CD4-positive, alpha-beta T cell treated with Interleukin-17A for 4 hours (primary cell): ENCODE data around the gene CEP112.

Experiments used
- DNase-seq: peaks from one replicate; pipeline ENCODE4 v3.0.0-alpha.2; 2020; ENCODE audit warnings: mixed read lengths

CEP112 gene

DNA sequence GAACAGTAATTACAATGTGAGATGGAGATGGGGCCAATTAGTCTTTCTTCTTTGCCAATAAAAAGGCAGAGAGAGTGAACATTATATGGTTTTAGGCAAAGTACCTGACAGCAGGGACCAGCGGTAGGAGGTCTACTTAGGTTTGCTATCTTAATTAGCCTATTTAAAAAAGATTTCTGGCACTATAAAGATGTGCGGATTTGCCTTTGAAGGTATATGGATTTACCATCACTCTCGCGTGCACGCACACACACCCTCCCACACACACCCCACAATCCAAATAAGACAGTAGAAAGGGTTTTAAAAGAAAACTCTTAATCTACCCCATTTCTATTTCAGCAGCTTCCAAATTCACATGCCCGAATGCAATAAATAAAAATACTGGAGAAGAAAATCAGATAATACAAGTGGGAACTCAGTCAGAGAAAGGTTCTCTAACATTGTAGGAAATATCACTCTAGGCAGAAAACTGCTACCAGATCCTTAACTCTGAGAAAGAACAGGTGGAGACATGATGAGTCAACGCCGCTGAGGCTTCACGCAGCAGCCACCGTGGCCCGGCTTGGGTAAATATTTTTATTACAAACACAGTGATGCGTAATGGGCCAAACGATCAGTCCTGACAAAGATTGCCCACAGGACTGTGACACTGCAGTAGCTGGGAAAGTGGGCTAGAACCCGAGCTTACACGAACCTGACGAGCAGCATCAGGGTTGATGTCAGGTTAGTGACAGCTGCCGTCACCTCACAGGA is 563.9 kb downstream of the CEP112 start:
- DNase-seq, result no peak

DNA sequence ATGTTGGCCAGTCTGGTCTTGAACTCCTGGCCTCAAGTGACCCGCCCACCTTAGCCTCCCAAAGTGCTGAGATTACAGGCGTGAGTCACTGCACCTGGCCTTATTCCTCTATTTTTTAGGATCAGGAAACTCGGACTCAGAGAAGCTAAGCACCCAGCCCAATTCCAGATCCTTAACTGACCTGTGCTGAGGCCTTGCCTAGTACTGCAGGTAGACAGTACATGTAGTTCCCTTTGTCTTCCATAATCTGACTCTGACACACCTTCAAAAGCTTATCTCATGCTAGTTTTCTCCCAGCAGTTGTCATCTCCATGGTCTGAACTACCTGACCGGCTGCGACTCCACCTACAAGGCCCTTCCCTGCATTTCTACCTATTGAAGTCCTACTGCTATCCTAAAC is 564.8 kb downstream of the CEP112 start:
- no peak for DNase-seq

DNA sequence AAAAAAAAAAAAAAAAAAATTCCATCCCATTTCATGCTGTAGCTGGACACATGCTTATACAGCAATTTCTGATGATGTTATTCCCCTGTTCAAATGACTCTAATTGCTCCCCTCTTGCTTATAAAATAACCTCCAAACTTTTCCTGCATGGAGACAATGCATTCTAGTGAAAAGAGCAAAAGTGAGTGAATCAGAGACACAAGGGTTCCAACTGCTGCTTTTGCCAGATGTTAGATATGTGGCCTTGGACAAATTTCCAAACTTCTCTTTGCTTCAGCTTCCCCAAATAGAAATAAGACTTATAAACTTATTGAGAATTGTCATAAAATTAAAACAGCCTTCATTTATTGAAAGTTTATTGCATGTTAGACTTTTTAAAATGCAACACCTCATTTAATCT is 565.5 kb downstream of the CEP112 start:
- no peak for DNase-seq

DNA sequence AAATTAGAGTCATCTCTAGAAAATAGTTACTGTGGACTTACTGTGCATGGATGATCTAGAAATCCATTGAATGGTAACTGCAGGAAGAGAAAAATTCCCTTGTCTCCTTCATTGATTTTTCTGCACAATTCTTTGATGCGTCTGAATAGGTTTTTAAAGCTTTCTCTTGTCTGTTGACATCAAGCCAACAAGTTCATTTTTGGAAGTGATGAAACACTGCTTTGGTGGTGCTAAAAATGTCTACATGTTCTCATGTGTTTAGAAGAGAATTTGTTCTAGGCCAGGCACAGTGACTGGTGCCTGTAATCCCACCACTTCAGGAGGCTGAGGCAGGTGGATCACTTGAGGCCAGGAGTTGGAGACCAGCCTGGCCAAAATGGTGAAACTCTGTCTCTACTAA is 573.4 kb downstream of the CEP112 start:
- no peak for DNase-seq

DNA sequence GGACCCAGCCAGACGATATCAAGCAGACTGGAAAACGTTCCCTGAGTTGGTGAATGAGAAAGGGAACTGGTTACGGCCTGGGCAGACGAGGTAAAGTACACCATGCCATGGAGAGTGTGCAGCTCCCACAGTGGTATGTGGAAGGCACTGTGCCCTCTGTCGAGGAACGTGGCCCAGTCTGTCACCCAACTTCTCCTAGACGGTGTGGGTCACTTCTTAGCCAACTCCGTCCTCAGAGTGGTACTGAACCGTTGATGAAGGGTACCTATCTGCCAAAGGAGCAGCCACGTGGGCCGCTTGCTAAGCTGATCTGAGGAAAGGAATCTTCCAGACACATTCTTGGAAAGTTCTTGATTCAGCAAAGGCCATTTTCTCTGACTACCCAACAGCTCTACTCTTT is 574.4 kb downstream of the CEP112 start:
- DNase-seq, result no peak

DNA sequence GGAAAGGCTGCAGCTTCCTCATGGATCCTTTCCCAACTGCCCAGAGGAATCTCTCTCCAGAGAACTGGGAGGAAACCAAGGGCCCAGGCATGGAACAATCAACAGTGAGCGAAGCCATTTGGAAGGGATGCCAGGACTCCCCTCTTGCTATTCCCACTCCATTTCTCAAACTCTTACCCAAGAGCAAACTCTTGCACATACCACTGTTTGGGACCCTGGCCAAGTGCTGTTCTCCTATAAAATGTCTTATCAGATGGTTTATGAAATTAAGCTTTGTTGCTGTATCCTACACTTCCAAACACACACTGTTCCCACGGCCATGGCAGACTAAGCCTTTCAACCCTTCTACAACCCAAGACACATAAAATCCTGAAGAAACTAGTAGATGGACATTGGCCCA is 582.2 kb downstream of the CEP112 start:
- no peak for DNase-seq

- no peak for DNase-seq
Observed at GRCh38 chr17:65609286-65609685, 582.6 kb downstream of the CEP112 start.

GRCh38 chr17:65604070-65604469 is 587.9 kb downstream of the CEP112 start:
- no peak for DNase-seq

DNA sequence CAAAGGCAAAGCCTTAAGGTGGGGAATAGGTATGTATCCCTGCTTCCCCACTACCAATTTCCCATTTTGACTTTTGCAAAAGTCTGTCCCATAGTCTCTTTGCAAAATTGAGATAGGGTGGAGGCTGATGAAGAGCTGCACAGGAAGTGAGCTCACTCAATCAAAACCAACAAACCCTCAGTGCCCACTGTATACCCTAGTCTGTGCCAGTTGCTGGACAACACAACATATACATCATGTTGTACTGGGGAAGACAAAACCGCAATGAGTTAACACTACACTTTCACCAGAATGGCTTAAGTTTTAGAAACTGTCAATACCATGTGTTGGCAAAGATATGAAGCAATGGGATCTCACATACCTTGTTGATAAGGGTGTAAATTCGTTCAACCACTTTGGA is 590.1 kb downstream of the CEP112 start:
- no peak for DNase-seq

DNA sequence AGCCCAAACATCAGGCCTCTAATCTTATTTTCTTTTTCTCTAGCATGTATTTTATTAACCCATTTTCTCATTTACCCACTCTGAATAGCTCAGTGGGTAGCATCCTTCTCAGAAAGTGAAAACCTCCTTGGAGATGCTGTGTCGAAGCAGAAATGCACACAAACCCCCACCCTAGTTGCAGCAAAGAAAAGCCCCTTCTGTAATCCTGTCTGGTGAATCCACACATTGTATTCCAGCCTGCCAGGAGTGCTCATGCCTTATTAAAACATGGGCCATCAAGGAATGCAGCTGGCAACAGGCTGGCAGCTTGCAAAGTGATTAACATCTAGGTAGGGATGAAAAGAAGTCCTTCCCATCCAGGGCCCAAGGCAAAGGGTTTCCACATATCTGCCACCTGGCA is 590.8 kb downstream of the CEP112 start:
- no peak for DNase-seq

DNA sequence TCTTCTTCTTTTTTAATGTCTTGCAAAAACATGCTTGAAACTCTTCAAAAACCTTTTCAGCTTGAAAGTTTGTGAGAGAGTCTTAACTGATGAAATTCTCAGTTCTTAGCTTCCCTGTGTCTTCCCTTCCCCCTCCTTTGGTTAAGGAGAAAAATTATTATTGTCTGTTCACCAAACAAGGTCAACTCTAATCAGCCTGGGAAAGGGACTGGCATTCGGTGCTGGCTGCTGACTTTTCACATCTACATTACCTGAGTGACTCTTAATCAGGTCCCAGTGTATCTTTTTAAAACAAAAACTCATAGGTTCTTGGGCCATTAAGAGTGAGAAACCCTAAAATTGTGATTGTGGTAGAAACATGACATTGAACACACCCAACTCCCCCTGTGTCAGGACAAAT is 591.4 kb downstream of the CEP112 start:
- DNase-seq, result no peak

GRCh38 chr17:65599650-65600049 is 592.3 kb downstream of the CEP112 start:
- no peak for DNase-seq

DNA sequence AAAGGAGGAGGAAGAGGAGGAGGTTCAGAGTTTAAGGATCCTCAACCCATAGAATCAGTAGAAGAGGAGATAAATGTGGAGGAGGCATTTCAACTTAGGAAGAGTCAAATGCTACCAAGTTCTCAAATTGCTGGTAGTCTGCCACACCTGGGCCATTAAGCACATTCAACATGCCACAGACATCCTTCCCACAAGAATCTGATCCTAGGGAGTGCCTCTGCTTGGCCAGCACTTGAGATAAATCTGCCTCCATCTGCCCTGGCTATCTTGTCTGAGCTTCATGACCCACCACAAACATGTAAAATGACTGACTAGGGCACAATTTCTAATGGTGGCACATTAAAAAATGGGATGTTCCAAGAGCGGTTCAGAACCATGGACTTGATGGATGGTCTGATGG is 593.2 kb downstream of the CEP112 start:
- no peak for DNase-seq

DNA sequence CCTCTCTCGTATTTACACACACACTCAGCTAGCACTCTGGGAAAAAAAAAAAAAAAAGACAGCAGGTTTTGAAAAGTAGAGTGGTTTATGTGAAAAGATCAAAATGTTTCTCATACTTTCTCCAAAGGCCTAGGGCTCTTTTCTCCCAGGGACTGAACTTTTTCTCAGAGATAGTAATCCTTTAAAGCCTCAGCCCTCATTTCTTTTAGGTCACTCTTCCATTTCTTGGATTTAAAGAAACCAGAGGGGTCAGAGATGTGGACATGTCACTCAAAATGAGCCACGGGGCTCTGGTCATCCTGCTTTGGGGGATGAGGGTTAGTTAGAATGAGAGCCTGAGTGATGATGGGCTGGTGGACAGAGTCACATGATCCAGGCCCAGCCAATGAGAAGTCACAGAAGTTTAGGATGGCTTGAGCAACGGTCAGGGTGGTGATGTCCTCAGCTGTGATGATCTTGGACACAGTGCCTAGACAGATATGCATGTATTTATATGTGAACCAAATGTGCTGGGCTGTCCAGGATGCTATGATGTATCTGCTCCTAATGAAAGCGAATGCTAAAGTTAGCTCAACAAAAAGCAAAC is 596.8 kb downstream of the CEP112 start:
- DNase-seq, result no peak

GRCh38 chr17:65593855-65594845 is 597.8 kb downstream of the CEP112 start:
- DNase-seq, result peak; percentile 38

GRCh38 chr17:65593092-65593854 is 598.7 kb downstream of the CEP112 start:
- peak; percentile 19 for DNase-seq

DNA sequence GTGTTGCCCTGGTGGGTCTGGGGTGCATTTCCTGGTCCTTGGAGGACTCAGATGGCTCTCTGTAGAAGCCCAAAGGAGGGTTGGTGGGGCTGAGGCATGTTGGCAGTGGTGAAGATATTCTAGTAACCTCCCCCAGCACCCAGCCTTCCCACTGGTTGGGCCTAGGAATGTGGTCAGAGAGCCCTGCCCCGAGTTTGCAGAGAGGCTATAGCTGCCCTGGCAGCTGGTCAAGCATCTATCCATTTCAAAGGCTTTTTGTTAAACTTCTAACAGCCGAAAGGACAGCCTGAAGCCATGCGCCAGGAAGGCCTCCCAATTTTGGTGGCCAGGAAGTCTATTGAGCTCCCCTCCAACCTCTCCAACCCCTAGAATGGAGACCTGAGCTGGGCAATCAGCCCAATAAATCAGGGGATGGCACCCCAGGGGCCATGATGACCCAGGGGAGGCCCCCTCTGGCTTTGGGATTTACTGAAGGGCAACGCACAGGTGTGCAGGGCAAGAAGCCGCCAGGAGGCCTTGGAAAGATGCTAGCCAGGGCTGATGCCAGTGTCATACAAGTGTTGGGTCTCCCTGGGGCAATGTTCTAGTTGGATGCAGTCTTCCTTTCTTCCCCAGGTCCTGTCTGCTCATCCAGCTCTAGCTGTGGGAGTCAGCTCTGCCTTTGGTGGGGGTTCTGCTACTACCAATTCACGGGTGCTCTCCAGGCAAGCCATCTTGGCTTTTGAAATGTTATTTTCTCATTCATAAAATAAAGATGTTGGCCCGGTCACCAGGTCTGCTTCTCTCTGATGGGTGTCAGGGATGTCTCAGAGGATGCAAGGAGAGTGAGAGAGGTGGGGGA is 599.6 kb downstream of the CEP112 start:
- no peak for DNase-seq

- no peak for DNase-seq
Observed at GRCh38 chr17:65589321-65589720, 602.6 kb downstream of the CEP112 start.

- no peak for DNase-seq
Observed at GRCh38 chr17:65588181-65588808, 603.6 kb downstream of the CEP112 start.

DNA sequence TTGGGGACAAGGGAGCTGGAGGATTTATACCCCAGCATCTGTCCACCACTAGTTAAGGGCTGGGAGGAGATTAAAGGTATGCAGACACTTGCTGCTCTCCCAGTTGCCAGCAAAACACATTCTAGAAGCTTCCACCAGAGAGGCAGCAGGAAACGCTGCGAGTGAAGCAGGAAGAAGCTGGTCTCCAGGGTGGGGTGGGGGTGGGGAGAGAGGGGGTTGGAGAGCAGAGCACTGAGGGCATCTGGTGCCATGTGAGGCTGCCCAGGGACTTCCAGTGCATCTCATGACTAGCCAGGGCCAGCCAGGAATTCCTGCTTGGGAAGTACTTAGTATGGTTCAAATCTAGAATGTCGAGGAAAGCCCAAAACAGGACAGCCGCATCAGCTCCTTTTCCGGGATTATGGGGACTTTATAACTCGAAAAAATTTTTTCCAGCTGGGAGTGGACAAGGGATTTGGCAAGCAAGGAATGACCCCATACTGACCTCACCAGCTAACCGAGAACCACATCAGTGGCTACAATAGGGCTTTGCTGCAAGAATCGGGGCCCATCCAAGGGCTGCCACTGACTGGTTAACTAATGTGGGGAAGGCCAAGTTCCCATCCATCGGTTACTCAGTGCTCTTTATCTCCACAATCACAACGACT is 604.3 kb downstream of the CEP112 start:
- DNase-seq, result no peak

GRCh38 chr17:65586899-65587298 is 605.0 kb downstream of the CEP112 start:
- no peak for DNase-seq
